D341Med (cell line): ENCODE measurements around the gene LIPJ.

Experiments used
- DNase-seq: peaks from one replicate; pipeline ENCODE4 v3.0.0; 2012; ENCODE audit warnings: low spot score

The LIPJ gene

GRCh38 chr10:88586462-88586861 is at the start of gene LIPJ:
LIPJ (plus strand) TSS chr10:88586762; CDS start chr10:88590688, 3,926 bp downstream.
- no peak for DNase-seq

- DNase-seq = no peak
These were observed 49.2 kb upstream of the LIPJ start for GRCh38 chr10:88537322-88537721.

GRCh38 chr10:88538048-88538447 is 48.5 kb upstream of the LIPJ start:
- DNase-seq = no peak

GRCh38 chr10:88540351-88540750 is 46.2 kb upstream of the LIPJ start:
- DNase-seq = no peak

- DNase-seq = no peak
These were observed 45.4 kb upstream of the LIPJ start for GRCh38 chr10:88541116-88541626.

GRCh38 chr10:88542522-88542921 is 44.0 kb upstream of the LIPJ start:
- DNase-seq = no peak

GRCh38 chr10:88544140-88544870 is 42.3 kb upstream of the LIPJ start:
- DNase-seq = no peak

GRCh38 chr10:88545359-88545758 is 41.2 kb upstream of the LIPJ start:
- no peak for DNase-seq

- no peak for DNase-seq
These were observed 40.1 kb upstream of the LIPJ start for GRCh38 chr10:88546497-88546896.

- no peak for DNase-seq
These were observed 35.3 kb upstream of the LIPJ start for GRCh38 chr10:88551246-88551645.

GRCh38 chr10:88553116-88553752 is 33.3 kb upstream of the LIPJ start:
- DNase-seq = peak; percentile 44

GRCh38 chr10:88555190-88555908 is 31.2 kb upstream of the LIPJ start:
- DNase-seq = no peak

- no peak for DNase-seq
These were observed 29.3 kb upstream of the LIPJ start for GRCh38 chr10:88557256-88557655.

- no peak for DNase-seq
These were observed 28.9 kb upstream of the LIPJ start for GRCh38 chr10:88557658-88558057.

- DNase-seq = no peak
These were observed 24.4 kb upstream of the LIPJ start for GRCh38 chr10:88562152-88562551.

GRCh38 chr10:88565072-88565471 is 21.5 kb upstream of the LIPJ start:
- no peak for DNase-seq

- DNase-seq = no peak
These were observed 4.2 kb upstream of the LIPJ start for GRCh38 chr10:88582411-88582805.

- DNase-seq = peak; percentile 2
These were observed 3.6 kb upstream of the LIPJ start, which contains the start of gene RNLS for GRCh38 chr10:88582806-88583583. RNLS (minus strand) TSS chr10:88583318.

- DNase-seq = no peak
These were observed 3.0 kb upstream of the LIPJ start for GRCh38 chr10:88583584-88583957.

- no peak for DNase-seq
These were observed 5.8 kb downstream of the LIPJ start for GRCh38 chr10:88592381-88592780.

- no peak for DNase-seq
These were observed 6.3 kb downstream of the LIPJ start for GRCh38 chr10:88592906-88593305.

- no peak for DNase-seq
These were observed 7.9 kb downstream of the LIPJ start for GRCh38 chr10:88594482-88594881.
